Naive thymus-derived CD8-positive, alpha-beta T cell (primary cell): ENCODE data around the gene HCN4. TPM values are rescaled to one million over a fixed set of nuclear protein-coding genes. Genes with fewer than 3 reads are reported as not detected.

Experiments
- ATAC-seq, 2 donors: fragments of 150-1000 bp; cut with Tn5 transposase in 1 of 2; sonication (Bioruptor Pico), chemical (Tn5 transposase) in 1 of 2; 1 replicate in 1 of 2; 2 replicates in 1 of 2; pipeline ENCODE4 v1.10.0; 2021; ENCODE audit warnings: mild to moderate bottlenecking in 2 of 2, moderate library complexity in 2 of 2
- POLR2A ChIA-PET: fragments of 350-600 bp; sonication (Branson Sonifier 250); formaldehyde crosslinking; loops from one replicate; lab custom pipeline; 2021; ENCODE audit warnings: antibody characterized with exemption; lab: Charles Lee
- DNase-seq, 10 donors: peaks; one replicate each; pipeline versions ENCODE4 v3.0.0 to v3.0.0-alpha.2; 2020 to 2022
- H3K27ac Mint-ChIP-seq, 10 donors: one replicate each; pipeline ENCODE4 v1.8.0; 2020 to 2022; ENCODE audit warnings: mild to moderate bottlenecking in 10 of 10, mixed read lengths in 10 of 10, moderate library complexity in 4 of 10, inconsistent platforms in 1 of 10
- H3K27me3 Mint-ChIP-seq, 5 donors: one replicate each; pipeline ENCODE4 v1.8.0; 2021 to 2022; ENCODE audit warnings: mixed read lengths in 5 of 5
- H3K36me3 Mint-ChIP-seq, 3 donors: one replicate each; pipeline ENCODE4 v1.8.0; 2020 to 2022; ENCODE audit warnings: mixed read lengths in 3 of 3, mild to moderate bottlenecking in 2 of 3, inconsistent platforms in 1 of 3
- H3K4me1 Mint-ChIP-seq, 4 donors: one replicate each; pipeline ENCODE4 v1.8.0; 2021 to 2022; ENCODE audit warnings: mixed read lengths in 4 of 4
- H3K4me3 Mint-ChIP-seq, 10 donors: one replicate each; pipeline ENCODE4 v1.8.0; 2020 to 2022; ENCODE audit warnings: mild to moderate bottlenecking in 10 of 10, mixed read lengths in 10 of 10, moderate library complexity in 6 of 10, inconsistent platforms in 1 of 10
- H3K9me3 Mint-ChIP-seq, 9 donors: one replicate each; pipeline ENCODE4 v1.8.0; 2020 to 2022; ENCODE audit warnings: mixed read lengths in 9 of 9, mild to moderate bottlenecking in 3 of 9, inconsistent platforms in 1 of 9, moderate library complexity in 1 of 9
- polyA plus RNA-seq, 3 donors: library from polyadenylated mRNA; unstranded; fragments of 300-500 nt; fragmentation: Illumina TruSeq; gene quantifications; one replicate each; pipeline ENCODE4 v1.2.3, GENCODE V29; 2021
- total RNA-seq, 8 experiments: library from RNA in 2 of 8; stranded (reverse) in 2 of 8; gene quantifications; one replicate each; pipeline ENCODE4 v1.2.3 and lab custom pipeline; 2021 to 2026

HCN4 gene
- total and polyA plus RNA-seq, 5 experiments from 2014 or later: not detected

DNA sequence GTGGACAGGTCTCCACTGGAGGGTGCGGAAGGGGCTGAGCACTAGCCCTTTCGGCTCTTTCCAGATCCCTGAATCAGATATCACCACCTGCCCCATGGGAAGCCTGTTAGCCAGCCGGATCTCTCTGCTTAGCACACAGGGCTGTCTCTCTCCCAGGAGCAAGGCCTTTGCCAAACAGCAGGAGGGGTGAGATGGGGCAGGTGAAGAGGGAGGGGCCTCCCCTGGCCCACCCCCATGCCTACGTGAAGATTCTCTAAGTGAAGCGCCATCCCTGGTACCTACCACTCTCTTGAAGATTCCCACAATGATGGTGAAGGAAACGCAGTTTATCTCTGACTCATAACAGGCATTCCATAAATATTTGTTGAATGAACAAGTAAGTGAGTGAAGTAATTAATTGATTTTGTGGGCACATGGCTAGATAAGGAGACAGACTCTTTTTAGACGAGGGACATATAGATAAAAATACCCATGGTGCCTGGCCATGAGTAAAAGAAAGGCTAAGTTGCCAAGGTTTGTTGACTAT, 19.6 kb upstream of the HCN4 start:
- no peak overlapping the region for H3K4me3 Mint-ChIP-seq
- DNase-seq (no peak), ATAC-seq (no peak)
- POLR2A ChIA-PET: no interaction called here
- peaks cover 0 to 4% (median 0%) of the 10 kb centered on the region in 9 donors for H3K9me3 Mint-ChIP-seq
- H3K27ac Mint-ChIP-seq: no peak overlapping the region
- H3K36me3 Mint-ChIP-seq: no peaks in the 10 kb centered on the region
- peaks cover 26 to 43% (median 40%) of the 10 kb centered on the region in 5 donors for H3K27me3 Mint-ChIP-seq
- H3K4me1 Mint-ChIP-seq: no peaks in the 10 kb centered on the region

DNA sequence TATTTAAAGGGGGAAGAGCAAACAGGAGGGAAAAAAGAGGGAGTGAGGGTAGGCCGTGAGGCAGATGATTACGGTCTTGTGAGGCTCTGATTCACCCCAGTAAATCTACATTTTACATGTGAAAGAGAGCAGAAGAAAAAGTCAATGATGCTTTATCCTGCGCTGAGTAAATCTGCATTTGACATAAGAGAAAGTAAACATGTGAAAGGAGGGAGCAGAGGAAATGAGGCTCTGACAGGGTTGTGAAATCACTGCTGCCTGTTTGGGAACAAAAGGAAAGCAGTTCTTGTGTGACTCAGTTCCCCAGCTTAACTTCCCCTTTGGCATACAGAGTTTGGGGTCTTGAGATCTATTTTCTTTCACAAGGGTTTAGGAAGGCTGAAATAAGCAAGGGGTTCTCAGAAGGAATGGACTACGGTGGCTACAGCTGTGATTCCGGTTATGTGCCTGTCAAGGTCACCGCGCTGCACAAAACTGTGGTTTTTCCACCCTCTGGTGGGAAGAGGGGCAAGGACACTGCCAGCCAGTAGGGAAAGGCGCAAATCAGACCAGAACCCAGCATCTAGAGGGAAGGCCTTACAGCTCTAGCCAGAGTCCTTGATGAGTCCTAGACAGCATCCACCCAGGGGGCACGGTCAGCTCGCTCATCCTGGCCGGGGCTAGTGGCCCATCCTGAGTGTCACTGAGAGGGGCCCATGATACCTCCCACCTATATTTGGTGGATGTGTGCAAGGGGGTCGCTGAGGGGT, 18.9 kb upstream of the HCN4 start:
- ATAC-seq: no peak
- H3K4me1 Mint-ChIP-seq: no peaks in the 10 kb centered on the region
- no peak overlapping the region for H3K27ac Mint-ChIP-seq
- peaks cover 27 to 43% (median 40%) of the 10 kb centered on the region in 5 donors for H3K27me3 Mint-ChIP-seq
- DNase-seq: no peak
- H3K4me3 Mint-ChIP-seq: no peak overlapping the region
- H3K9me3 Mint-ChIP-seq: peaks cover 0 to 8% (median 0%) of the 10 kb centered on the region in 9 donors
- POLR2A ChIA-PET: no interaction called here
- H3K36me3 Mint-ChIP-seq: no peaks in the 10 kb centered on the region

DNA sequence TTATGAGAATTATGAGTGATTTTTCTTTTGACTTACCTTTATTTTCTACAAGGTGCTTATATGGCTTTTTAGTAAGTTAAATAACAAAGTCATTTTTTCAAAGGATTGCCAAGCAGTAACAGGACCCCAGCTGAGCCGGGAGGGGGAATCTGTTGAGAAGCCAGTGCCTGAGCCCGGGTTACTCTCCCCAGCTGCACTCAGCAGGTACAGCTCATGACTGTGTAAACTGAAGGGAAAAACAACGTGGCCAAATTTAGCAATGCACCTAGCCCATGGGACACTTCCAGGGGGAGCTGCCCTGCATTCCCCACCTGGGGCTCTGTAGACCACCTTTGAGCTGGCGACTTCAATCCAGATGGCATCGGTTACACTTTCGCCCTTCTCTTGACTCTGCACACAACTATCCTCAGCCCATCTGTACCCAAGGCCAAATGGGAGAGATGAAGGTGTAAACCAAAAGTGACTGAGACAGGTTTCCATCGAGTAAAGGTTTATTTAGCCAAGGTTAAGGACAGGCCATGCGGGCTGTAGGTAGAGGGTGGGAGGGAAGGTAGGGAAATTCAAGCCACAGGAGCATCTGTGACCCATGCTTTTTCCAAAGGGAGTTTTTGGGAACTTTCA, 18.2 kb upstream of the HCN4 start:
- DNase-seq (no peak), ATAC-seq (no peak)
- peaks cover 27 to 46% (median 43%) of the 10 kb centered on the region in 5 donors for H3K27me3 Mint-ChIP-seq
- no peaks in the 10 kb centered on the region for H3K4me1 Mint-ChIP-seq
- H3K36me3 Mint-ChIP-seq: peaks cover 0 to 5% (median 0%) of the 10 kb centered on the region in 3 donors
- POLR2A ChIA-PET: no interaction called here
- H3K4me3 Mint-ChIP-seq: no peak overlapping the region
- H3K27ac Mint-ChIP-seq: no peak overlapping the region
- peaks cover 0 to 11% (median 2%) of the 10 kb centered on the region in 9 donors for H3K9me3 Mint-ChIP-seq

DNA sequence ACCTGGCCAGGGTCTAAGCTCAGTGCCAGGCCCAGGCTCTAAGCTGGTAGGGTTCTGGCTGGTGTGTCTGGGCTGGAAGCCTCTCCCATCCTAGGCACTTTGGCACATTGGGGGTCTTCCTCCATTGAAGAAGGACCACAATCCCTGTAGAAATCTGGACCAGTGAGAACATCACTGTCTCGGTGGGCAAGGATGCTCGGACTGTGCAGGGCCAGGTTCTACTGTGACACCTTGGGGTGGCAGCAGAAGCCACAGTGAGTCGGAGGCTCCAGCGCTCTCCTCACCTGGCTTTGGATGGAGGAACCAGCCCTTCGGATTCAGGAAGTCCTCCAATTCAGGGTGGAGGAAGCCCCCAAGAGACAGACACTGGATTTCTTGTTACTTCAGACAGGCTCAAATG, 17.5 kb upstream of the HCN4 start:
- no peak for ATAC-seq
- POLR2A ChIA-PET: no interaction called here
- no peaks in the 10 kb centered on the region for H3K4me1 Mint-ChIP-seq
- H3K36me3 Mint-ChIP-seq: peaks cover 0 to 12% (median 0%) of the 10 kb centered on the region in 3 donors
- DNase-seq: no peak
- H3K9me3 Mint-ChIP-seq: peaks cover 0 to 19% (median 10%) of the 10 kb centered on the region in 9 donors
- no peak overlapping the region for H3K27ac Mint-ChIP-seq
- peaks cover 28 to 47% (median 43%) of the 10 kb centered on the region in 5 donors for H3K27me3 Mint-ChIP-seq
- no peak overlapping the region for H3K4me3 Mint-ChIP-seq

DNA sequence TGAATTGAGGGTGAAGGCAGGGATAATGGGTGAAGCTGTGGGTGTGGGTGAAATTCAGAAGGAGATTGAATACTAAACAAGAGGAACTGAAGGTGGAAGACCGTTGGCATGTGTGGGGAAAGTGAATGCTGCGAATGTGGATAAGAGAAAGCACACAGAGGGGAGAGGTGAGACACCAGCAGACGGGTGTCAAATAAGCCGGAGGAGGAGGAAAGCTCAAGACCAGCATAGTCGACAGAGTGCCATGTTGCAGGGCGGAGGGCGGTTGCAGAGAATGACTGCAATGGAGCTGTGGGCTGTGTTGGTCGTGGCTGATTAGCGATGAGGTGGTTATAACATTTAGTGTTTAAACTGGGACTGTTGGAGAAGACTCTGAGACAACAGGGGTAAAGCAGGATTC, 16.4 kb upstream of the HCN4 start:
- H3K4me3 Mint-ChIP-seq: no peak overlapping the region
- POLR2A ChIA-PET: no interaction called here
- no peaks in the 10 kb centered on the region for H3K4me1 Mint-ChIP-seq
- ATAC-seq (no peak), DNase-seq (no peak)
- H3K27me3 Mint-ChIP-seq: peaks cover 34 to 51% (median 46%) of the 10 kb centered on the region in 5 donors
- no peak overlapping the region for H3K27ac Mint-ChIP-seq
- H3K36me3 Mint-ChIP-seq: peaks cover 0 to 22% (median 0%) of the 10 kb centered on the region in 3 donors
- H3K9me3 Mint-ChIP-seq: peaks cover 0 to 27% (median 20%) of the 10 kb centered on the region in 9 donors

DNA sequence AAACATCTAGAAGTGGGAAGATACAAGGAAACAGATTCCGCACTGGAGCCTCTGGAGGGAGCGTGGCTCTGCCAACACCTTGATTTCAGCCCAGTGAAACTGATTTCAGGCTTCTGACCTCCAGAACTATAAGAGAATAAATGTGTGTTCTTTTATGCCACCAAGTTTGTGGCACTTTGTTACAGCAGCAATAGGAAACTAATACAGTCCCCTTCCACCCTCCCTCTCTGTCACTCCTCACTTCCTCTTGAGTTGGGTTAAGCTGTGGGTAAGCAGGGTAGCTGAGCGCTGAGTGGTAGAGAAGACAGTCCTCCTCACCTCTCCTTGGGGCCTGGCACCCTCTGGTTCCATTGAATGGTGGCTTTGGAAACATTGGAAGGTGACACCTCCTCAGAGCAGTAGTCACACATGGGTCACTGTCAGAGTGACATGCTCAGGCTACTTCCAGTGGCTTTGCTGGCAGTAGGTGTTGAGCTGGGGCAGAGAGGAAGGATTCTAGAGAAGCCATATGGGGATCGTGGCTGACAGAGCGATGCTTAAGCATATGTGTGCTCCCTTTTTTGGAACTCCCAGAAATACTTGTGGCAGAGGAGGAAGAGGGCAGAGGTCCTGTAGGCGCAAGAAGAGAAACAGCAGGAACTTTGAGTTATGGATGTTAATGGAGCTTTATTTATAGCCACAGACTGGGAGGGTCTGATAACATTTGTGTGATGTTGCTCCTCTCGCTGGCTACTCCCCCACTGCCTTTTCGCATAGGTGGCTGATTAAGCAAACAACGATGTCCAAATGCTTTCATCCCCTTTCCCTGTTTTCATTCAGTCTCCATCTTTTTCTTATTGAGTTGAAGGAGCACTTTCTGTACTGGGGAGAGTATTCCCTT, 14.8 kb upstream of the HCN4 start:
- no peak for ATAC-seq
- H3K36me3 Mint-ChIP-seq: peaks cover 0 to 22% (median 0%) of the 10 kb centered on the region in 3 donors
- no peak overlapping the region for H3K27ac Mint-ChIP-seq
- peaks cover 38 to 59% (median 43%) of the 10 kb centered on the region in 5 donors for H3K27me3 Mint-ChIP-seq
- peaks cover 0 to 27% (median 20%) of the 10 kb centered on the region in 9 donors for H3K9me3 Mint-ChIP-seq
- H3K4me3 Mint-ChIP-seq: no peak overlapping the region
- no peak for DNase-seq
- H3K4me1 Mint-ChIP-seq: peaks cover 0 to 1% (median 0%) of the 10 kb centered on the region in 4 donors
- POLR2A ChIA-PET: no interaction called here

DNA sequence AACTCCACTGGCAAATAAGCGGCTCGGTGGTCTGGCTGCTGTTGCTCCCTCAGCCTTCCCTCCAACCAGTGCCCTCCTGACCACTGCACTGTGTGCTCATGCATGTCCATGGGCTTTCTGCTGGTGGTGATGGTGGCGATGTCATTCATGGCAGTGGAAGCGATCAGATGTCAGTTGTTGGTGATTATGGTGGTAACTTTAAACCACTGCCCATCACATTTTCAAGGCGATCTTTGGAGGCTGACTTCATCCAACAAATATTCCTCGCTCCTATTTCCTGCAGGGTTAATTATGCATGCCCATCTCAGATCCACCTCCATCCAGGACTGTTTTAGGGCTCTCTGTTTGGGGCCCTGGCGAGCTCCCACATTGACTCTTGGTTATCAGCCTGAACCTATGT, 13.4 kb upstream of the HCN4 start:
- Mint-ChIP-seq H3K27me3 (peaks cover 34 to 59% (median 38%) of the 10 kb centered on the region in 5 donors), H3K4me3 (no peak overlapping the region), H3K9me3 (peaks cover 0 to 27% (median 20%) of the 10 kb centered on the region in 9 donors), H3K27ac (no peak overlapping the region), H3K36me3 (peaks cover 0 to 22% (median 0%) of the 10 kb centered on the region in 3 donors), H3K4me1 (peaks cover 0 to 1% (median 0%) of the 10 kb centered on the region in 4 donors)
- ATAC-seq (no peak), DNase-seq (no peak)
- POLR2A ChIA-PET: no interaction called here

DNA sequence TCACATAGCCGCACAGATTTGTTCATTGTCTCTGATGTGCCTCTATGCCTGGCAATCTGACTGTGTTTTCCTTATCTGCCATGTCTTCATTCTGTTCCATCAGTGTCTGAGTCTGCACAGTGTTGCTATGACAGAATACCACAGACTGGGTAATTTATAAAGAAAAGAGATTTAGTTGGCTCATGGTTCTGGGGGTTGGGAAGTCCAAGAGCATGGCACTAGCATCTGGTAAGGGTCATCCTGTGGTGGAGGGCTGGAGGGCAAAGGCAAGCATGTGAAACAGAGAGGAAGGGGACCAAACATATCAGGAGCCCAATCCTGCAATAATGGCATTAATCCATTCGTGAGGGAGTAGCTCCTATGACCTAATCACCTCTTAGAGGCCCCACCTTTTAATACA, 11.9 kb upstream of the HCN4 start:
- Mint-ChIP-seq H3K27me3 (peaks cover 28 to 54% (median 33%) of the 10 kb centered on the region in 5 donors), H3K4me3 (no peak overlapping the region), H3K4me1 (peaks cover 0 to 1% (median 0%) of the 10 kb centered on the region in 4 donors), H3K9me3 (peaks cover 0 to 27% (median 20%) of the 10 kb centered on the region in 9 donors), H3K36me3 (peaks cover 0 to 22% (median 0%) of the 10 kb centered on the region in 3 donors), H3K27ac (no peak overlapping the region)
- POLR2A ChIA-PET: no interaction called here
- DNase-seq (no peak), ATAC-seq (no peak)

DNA sequence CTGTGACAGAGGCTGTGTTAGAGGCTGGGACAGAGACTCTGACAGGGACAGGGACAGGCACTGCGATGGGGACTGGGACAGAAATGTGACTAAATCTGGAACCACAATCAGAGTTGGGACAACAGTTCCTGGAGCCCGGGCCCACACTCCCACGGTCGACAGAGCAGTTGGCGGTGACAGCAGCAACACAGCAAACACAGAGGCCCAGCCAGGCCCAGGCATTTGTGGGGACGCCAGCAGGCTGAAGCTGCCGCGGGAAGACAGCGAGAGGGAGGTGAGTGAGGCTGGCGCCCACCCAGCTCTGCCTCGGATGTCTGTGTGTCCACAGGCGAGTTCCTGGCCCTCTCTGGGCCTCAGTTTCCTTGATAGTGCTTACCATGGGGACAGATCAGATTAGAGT, 9.3 kb upstream of the HCN4 start:
- DNase-seq (no peak), ATAC-seq (no peak)
- POLR2A ChIA-PET: no interaction called here
- Mint-ChIP-seq H3K36me3 (peaks cover 0 to 22% (median 0%) of the 10 kb centered on the region in 3 donors), H3K27me3 (peaks cover 18 to 48% (median 28%) of the 10 kb centered on the region in 5 donors), H3K9me3 (peaks cover 0 to 25% (median 18%) of the 10 kb centered on the region in 9 donors), H3K27ac (no peak overlapping the region), H3K4me3 (no peak overlapping the region), H3K4me1 (peaks cover 0 to 1% (median 0%) of the 10 kb centered on the region in 4 donors)

DNA sequence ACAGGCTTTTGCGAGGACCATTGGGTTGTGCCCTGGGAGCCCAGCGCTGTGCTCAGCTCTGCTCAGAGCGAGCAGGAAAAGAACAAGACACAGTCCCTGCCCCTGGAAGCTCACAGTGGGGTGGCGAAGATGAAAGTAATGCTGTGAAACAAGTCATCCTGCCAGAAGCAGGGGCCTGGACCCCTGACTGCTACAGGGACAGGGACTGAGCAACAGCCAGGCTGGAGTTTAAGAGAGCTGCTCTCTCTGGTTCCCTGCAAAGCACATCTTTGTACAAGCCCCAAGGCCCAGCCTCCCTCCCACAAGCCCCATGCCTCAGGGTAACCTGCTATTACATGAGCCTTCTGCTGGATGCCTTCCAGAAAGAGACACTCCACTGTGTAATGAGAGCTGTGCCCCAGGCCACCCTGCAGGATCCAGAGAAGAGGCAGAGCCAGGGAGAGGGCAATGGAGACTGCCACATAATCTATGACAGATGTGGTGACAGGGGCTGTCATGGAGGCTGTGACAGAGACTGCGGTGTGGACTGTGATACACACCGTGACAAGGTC, 7.1 kb upstream of the HCN4 start:
- H3K27ac Mint-ChIP-seq: peak overlapping the region in 1 of 10 donors; percentile 20
- peaks cover 0 to 9% (median 6%) of the 10 kb centered on the region in 9 donors for H3K9me3 Mint-ChIP-seq
- ATAC-seq: no peak
- no peak for DNase-seq
- H3K4me3 Mint-ChIP-seq: no peak overlapping the region
- H3K36me3 Mint-ChIP-seq: peaks cover 0 to 6% (median 0%) of the 10 kb centered on the region in 3 donors
- H3K4me1 Mint-ChIP-seq: peaks cover 0 to 1% (median 0%) of the 10 kb centered on the region in 4 donors
- POLR2A ChIA-PET: no interaction called here
- peaks cover 16 to 48% (median 30%) of the 10 kb centered on the region in 5 donors for H3K27me3 Mint-ChIP-seq

DNA sequence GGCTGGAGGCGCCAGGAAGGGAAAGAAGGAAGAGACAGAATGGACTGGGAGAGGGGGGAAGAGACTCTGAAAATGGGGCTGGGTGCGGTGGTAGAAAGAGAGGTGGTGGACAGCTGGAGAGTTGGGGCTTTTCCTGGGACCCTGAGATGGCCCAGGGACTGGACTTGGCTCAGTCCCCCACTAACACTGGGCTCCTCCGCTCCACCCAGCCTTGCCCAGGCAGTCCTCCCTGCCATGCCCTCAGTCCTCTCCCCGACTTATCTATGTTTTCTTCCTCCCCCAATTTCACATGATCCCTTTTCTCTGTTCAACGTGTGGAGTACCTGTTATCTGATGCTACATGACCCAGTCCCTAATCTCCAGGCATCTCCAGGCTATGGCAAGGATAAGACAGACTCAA, 6.3 kb upstream of the HCN4 start:
- H3K9me3 Mint-ChIP-seq: peaks cover 0 to 3% (median 0%) of the 10 kb centered on the region in 9 donors
- POLR2A ChIA-PET: no interaction called here
- DNase-seq: no peak
- peak overlapping the region in 1 of 10 donors; percentile 6 for H3K27ac Mint-ChIP-seq
- no peaks in the 10 kb centered on the region for H3K36me3 Mint-ChIP-seq
- no peak for ATAC-seq
- H3K4me3 Mint-ChIP-seq: no peak overlapping the region
- peaks cover 0 to 1% (median 0%) of the 10 kb centered on the region in 4 donors for H3K4me1 Mint-ChIP-seq
- H3K27me3 Mint-ChIP-seq: peaks cover 20 to 48% (median 30%) of the 10 kb centered on the region in 5 donors

DNA sequence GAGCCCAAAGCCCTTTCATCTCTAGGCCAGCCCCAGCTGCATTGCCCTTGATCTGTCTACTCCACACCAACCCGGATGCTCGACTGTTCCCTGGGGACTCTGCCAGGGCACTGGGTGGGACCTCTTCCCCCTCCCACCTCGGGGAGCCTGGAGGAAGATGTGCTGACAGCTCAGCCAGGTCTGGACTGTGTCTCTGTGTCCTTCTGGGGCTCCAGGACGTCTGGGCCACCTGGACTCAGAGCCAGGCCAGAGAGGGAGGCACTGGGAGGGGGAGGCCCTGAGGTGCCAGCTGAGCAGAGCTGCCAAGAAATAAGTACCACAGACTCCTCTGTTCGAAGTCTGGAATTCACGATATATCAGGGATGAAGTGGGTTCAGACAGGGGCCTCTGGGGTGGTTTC, 5.8 kb upstream of the HCN4 start:
- DNase-seq (no peak), ATAC-seq (no peak)
- Mint-ChIP-seq H3K27me3 (peaks cover 24 to 48% (median 31%) of the 10 kb centered on the region in 5 donors), H3K36me3 (no peaks in the 10 kb centered on the region), H3K9me3 (peaks cover 0 to 1% (median 0%) of the 10 kb centered on the region in 9 donors), H3K27ac (peak overlapping the region in 2 of 10 donors; percentile 6 to 14), H3K4me1 (no peaks in the 10 kb centered on the region), H3K4me3 (no peak overlapping the region)
- POLR2A ChIA-PET: no interaction called here
